GM21737 (cell line): ENCODE data around the gene ZBTB7C.

Experiments used
- ATAC-seq: cut with Tn5 transposase; IDR thresholded peaks from one replicate; pipeline ENCODE4 v1.9.1; 2021; ENCODE audit warnings: mild to moderate bottlenecking, moderate library complexity; ENCODE audit not compliant: unreplicated experiment

The ZBTB7C gene

GRCh38 chr18:48152549-48152948 is 256.6 kb downstream of the ZBTB7C start:
- ATAC-seq: no peak

- no peak for ATAC-seq
Measured at GRCh38 chr18:48151421-48152065, 257.6 kb downstream of the ZBTB7C start.

GRCh38 chr18:48149020-48149685 is 260.0 kb downstream of the ZBTB7C start:
- no peak for ATAC-seq

GRCh38 chr18:48142994-48143393 is 266.2 kb downstream of the ZBTB7C start:
- no peak for ATAC-seq

- ATAC-seq: no peak
Measured at GRCh38 chr18:48142353-48142752, 266.8 kb downstream of the ZBTB7C start.

GRCh38 chr18:48140731-48141130 is 268.5 kb downstream of the ZBTB7C start:
- no peak for ATAC-seq

- no peak for ATAC-seq
Measured at GRCh38 chr18:48139431-48140347, 269.5 kb downstream of the ZBTB7C start.

- ATAC-seq: no peak
Measured at GRCh38 chr18:48138660-48139430, 270.3 kb downstream of the ZBTB7C start.

GRCh38 chr18:48138210-48138609 is 271.0 kb downstream of the ZBTB7C start:
- ATAC-seq: no peak

- no peak for ATAC-seq
Measured at GRCh38 chr18:48137374-48138081, 271.7 kb downstream of the ZBTB7C start.

- ATAC-seq: no peak
Measured at GRCh38 chr18:48136827-48137373, 272.3 kb downstream of the ZBTB7C start.

GRCh38 chr18:48136051-48136826 is 272.9 kb downstream of the ZBTB7C start:
- no peak for ATAC-seq

GRCh38 chr18:48135436-48135966 is 273.7 kb downstream of the ZBTB7C start:
- no peak for ATAC-seq

- no peak for ATAC-seq
Measured at GRCh38 chr18:48134609-48135008, 274.6 kb downstream of the ZBTB7C start.

- no peak for ATAC-seq
Measured at GRCh38 chr18:48133671-48134251, 275.4 kb downstream of the ZBTB7C start.

- ATAC-seq: no peak
Measured at GRCh38 chr18:48132797-48133655, 276.2 kb downstream of the ZBTB7C start.

GRCh38 chr18:48131042-48131441 is 278.1 kb downstream of the ZBTB7C start:
- no peak for ATAC-seq
